WTC11 (cell line): ENCODE measurements around the gene MACF1. TPM values are rescaled to one million over a fixed set of nuclear protein-coding genes. Genes with fewer than 3 reads are reported as not detected.
"Not testable (repeated sequence)": the region's sequence is repeated elsewhere in the genome, so short reads cannot be mapped to it uniquely, and the experiment has no call there.

Experiments used
- ATAC-seq: fragments of 200-7000 bp; cut with Tn5 transposase; 2 replicates; pipeline ENCODE4 v1.10.0; 2021; ENCODE audit warnings: mild to moderate bottlenecking, moderate library complexity
- CTCF ChIA-PET: fragments of 300-600 bp; sonication (Branson Sonifier 250); formaldehyde crosslinking; loops from one replicate; lab custom pipeline; 2021; ENCODE audit warnings: antibody characterized with exemption; lab: Charles Lee
- POLR2A ChIA-PET: fragments of 350-600 bp; sonication (Branson Sonifier 250); formaldehyde crosslinking; loops from one replicate; lab custom pipeline; 2021; ENCODE audit warnings: antibody characterized with exemption; lab: Charles Lee
- DNase-seq: peaks from one replicate; pipeline ENCODE4 v3.0.0; 2021; ENCODE audit warnings: low spot score
- H3K27ac Mint-ChIP-seq: 2 replicates; pipeline ENCODE4 v1.8.0; 2021; ENCODE audit warnings: mixed read lengths
- H3K27me3 Mint-ChIP-seq: 2 replicates; pipeline ENCODE4 v1.8.0; 2021; ENCODE audit warnings: low read depth, mild to moderate bottlenecking, moderate library complexity, mixed read lengths
- H3K36me3 Mint-ChIP-seq: 2 replicates; pipeline ENCODE4 v1.8.0; 2021; ENCODE audit warnings: mixed read lengths
- H3K4me1 Mint-ChIP-seq: 2 replicates; pipeline ENCODE4 v1.8.0; 2022; ENCODE audit warnings: mixed read lengths
- H3K4me3 Mint-ChIP-seq: 2 replicates; pipeline ENCODE4 v1.8.0; 2021; ENCODE audit warnings: mild to moderate bottlenecking, moderate library complexity, mixed read lengths
- H3K9me3 Mint-ChIP-seq: 2 replicates; pipeline ENCODE4 v1.8.0; 2021; ENCODE audit warnings: mixed read lengths
- EMX1 ChIP-seq: fragments of 250-450 bp; sonication (Bioruptor Pico); IDR thresholded peaks from 2 replicates; pipeline ENCODE4 v1.8.0; 2021; ENCODE audit warnings: mild to moderate bottlenecking
- NFE2L1 ChIP-seq: sonication (generic); formaldehyde crosslinking; IDR thresholded peaks from 2 replicates; pipeline ENCODE4 v1.8.1; 2023; ENCODE audit warnings: missing genetic modification reagents
- NR1H2 ChIP-seq: sonication (generic); formaldehyde crosslinking; IDR thresholded peaks from 2 replicates; pipeline ENCODE4 v1.9.0; 2021; ENCODE audit warnings: mild to moderate bottlenecking, moderate library complexity, missing genetic modification reagents
- OVOL2 ChIP-seq: fragments of 250-450 bp; sonication (Bioruptor Pico); IDR thresholded peaks from 2 replicates; pipeline ENCODE4 v1.9.0; 2021; ENCODE audit warnings: mild to moderate bottlenecking, borderline replicate concordance
- ZNF219 ChIP-seq: sonication (generic); formaldehyde crosslinking; IDR thresholded peaks from 2 replicates; pipeline ENCODE4 v1.8.0; 2023; ENCODE audit warnings: missing genetic modification reagents, mild to moderate bottlenecking, borderline replicate concordance
- total RNA-seq: library from RNA; stranded (reverse); gene quantifications from 3 replicates; pipeline ENCODE4 v1.2.3, GENCODE V29; 2021
- TF ChIP-seq, protein P1 (sequence below): sonication (generic); formaldehyde crosslinking; IDR thresholded peaks from 2 replicates; pipeline ENCODE4 v1.8.1; 2022; ENCODE audit warnings: low read depth, mild to moderate bottlenecking, moderate library complexity, missing genetic modification reagents, borderline replicate concordance
- TF ChIP-seq, protein P2 (sequence below): sonication (generic); formaldehyde crosslinking; conservative IDR thresholded peaks from 2 replicates; pipeline ENCODE4 v1.8.1; 2023; ENCODE audit warnings: mild to moderate bottlenecking, low read depth, missing genetic modification reagents, moderate library complexity
- TF ChIP-seq, protein P3 (sequence below): sonication (generic); formaldehyde crosslinking; IDR thresholded peaks from 2 replicates; pipeline ENCODE4 v1.8.1; 2022; ENCODE audit warnings: low read depth, missing genetic modification reagents, borderline replicate concordance
- TF ChIP-seq, protein P4 (sequence below): sonication (generic); formaldehyde crosslinking; conservative IDR thresholded peaks from 2 replicates; pipeline ENCODE4 v1.8.1; 2022; ENCODE audit warnings: mild to moderate bottlenecking, missing genetic modification reagents

The MACF1 gene
- total RNA-seq, 1 experiment from 2014 or later: 327 TPM

DNA sequence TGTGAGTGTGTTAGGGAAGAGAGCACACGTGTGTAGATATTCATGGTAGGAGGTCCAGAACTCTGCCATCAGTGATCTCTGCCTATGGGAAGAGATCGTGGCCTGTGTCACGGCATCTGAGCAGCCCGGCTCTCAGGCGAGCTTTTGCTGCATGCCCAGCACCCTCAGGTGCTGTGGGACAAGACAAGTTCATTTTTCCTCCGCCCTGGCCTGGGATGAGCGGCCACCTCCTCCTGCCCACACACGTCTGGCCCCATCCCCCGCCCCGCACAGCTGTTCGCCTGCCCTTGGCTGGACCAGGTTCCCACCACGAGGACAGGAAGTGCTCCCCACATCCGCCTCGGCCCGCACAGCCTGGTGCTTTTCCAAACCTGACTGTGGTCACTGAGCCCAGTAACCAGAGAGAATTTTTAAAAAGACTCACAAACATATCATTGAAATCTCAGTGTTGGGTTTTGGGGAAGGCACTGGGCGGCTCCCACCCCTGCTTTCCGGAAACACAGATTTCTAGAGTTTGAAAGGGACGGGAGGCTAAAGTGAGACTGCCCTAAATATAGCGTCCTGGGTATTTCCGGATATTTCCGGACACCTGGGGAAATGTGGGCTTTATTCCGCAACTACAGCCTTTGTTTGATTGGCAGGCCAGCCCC, 305.0 kb downstream of the MACF1 start:
- Mint-ChIP-seq H3K27me3 (peaks cover 13% of the 10 kb centered on the region), H3K36me3 (no peaks in the 10 kb centered on the region), H3K27ac (no peak overlapping the region), H3K4me3 (no peak overlapping the region), H3K4me1 (peaks cover 12% of the 10 kb centered on the region), H3K9me3 (no peaks in the 10 kb centered on the region)
- TF ChIP-seq NR1H2 (no peak), EMX1 (CRISPR knock-in tag) (no peak), OVOL2 (CRISPR knock-in tag) (no peak), ZNF219 (no peak), NFE2L1 (CRISPR knock-in tag) (no peak)
- TF ChIP-seq, protein P1, sequence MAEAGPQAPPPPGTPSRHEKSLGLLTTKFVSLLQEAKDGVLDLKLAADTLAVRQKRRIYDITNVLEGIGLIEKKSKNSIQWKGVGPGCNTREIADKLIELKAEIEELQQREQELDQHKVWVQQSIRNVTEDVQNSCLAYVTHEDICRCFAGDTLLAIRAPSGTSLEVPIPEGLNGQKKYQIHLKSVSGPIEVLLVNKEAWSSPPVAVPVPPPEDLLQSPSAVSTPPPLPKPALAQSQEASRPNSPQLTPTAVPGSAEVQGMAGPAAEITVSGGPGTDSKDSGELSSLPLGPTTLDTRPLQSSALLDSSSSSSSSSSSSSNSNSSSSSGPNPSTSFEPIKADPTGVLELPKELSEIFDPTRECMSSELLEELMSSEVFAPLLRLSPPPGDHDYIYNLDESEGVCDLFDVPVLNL (CRISPR knock-in tag): no peak
- TF ChIP-seq, protein P2, sequence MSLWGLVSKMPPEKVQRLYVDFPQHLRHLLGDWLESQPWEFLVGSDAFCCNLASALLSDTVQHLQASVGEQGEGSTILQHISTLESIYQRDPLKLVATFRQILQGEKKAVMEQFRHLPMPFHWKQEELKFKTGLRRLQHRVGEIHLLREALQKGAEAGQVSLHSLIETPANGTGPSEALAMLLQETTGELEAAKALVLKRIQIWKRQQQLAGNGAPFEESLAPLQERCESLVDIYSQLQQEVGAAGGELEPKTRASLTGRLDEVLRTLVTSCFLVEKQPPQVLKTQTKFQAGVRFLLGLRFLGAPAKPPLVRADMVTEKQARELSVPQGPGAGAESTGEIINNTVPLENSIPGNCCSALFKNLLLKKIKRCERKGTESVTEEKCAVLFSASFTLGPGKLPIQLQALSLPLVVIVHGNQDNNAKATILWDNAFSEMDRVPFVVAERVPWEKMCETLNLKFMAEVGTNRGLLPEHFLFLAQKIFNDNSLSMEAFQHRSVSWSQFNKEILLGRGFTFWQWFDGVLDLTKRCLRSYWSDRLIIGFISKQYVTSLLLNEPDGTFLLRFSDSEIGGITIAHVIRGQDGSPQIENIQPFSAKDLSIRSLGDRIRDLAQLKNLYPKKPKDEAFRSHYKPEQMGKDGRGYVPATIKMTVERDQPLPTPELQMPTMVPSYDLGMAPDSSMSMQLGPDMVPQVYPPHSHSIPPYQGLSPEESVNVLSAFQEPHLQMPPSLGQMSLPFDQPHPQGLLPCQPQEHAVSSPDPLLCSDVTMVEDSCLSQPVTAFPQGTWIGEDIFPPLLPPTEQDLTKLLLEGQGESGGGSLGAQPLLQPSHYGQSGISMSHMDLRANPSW (CRISPR knock-in tag): no peak
- TF ChIP-seq, protein P3, sequence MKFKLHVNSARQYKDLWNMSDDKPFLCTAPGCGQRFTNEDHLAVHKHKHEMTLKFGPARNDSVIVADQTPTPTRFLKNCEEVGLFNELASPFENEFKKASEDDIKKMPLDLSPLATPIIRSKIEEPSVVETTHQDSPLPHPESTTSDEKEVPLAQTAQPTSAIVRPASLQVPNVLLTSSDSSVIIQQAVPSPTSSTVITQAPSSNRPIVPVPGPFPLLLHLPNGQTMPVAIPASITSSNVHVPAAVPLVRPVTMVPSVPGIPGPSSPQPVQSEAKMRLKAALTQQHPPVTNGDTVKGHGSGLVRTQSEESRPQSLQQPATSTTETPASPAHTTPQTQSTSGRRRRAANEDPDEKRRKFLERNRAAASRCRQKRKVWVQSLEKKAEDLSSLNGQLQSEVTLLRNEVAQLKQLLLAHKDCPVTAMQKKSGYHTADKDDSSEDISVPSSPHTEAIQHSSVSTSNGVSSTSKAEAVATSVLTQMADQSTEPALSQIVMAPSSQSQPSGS (CRISPR knock-in tag): no peak
- TF ChIP-seq, protein P4, sequence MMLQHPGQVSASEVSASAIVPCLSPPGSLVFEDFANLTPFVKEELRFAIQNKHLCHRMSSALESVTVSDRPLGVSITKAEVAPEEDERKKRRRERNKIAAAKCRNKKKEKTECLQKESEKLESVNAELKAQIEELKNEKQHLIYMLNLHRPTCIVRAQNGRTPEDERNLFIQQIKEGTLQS: no peak
- POLR2A ChIA-PET: no interaction called here
- DNase-seq (no peak), ATAC-seq (no peak)
- CTCF ChIA-PET: interaction anchor here (1.5 kb wide), 1 partner anchor 29 kb away, joined by 9 read pairs; no protein-coding TSS in a partner anchor

DNA sequence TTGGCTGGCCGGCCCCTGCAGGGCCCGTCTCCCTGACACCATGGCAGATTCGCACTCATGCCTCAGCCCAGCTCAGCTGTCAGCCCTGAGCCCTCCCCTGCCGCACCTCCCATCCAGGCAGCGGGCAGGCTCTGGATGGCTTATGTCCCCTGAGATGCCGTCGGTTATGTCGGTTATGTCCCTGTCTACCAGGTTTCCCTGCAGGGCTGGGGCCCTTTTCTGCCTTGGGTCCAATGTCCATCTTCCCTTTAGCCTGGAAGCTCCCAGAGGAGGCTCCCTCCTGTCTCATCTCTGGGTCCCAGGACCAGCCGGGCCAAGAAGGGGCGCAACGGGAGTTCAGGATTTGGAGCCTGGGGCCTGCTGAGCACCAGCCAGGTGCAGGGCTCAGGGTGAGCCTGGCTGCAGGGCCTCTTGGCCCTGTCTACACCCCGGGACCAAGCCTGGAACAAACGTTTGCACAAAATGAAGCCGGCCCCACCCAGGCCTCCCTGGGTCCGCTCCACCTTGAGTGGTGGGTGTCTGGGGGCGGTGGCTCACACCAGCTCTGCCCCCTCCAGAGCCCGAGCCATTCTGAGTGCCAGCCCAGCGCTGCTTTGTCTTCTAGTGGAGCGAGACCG, 306.2 kb downstream of the MACF1 start:
- H3K27me3 Mint-ChIP-seq: peaks cover 17% of the 10 kb centered on the region
- H3K9me3 Mint-ChIP-seq, H3K36me3 Mint-ChIP-seq, H3K27ac Mint-ChIP-seq, ATAC-seq, DNase-seq, H3K4me3 Mint-ChIP-seq, POLR2A ChIA-PET: not testable (repeated sequence)
- CTCF ChIA-PET: interaction anchor here (1.0 kb wide), 1 partner anchor 28 kb away, joined by 5 read pairs; no protein-coding TSS in a partner anchor
- H3K4me1 Mint-ChIP-seq: peaks cover 12% of the 10 kb centered on the region

DNA sequence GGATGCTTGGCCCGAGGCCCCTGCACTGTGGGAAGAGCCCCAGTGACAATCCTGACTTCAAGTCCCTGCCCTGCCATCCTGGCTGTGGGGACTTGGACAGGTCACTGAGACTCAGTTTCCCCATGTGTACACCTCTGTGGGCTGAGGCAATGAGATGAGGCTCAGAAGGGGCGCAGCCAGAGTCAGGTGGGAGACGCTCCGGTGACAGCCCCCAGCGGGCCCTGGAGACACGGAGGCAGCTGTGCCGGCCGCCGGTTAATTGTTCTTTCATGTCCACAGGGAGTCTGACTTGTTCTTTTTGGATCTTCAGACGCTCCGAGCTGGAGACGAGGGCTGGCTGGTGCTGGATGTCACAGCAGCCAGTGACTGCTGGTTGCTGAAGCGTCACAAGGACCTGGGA, 307.0 kb downstream of the MACF1 start:
- H3K27ac Mint-ChIP-seq, DNase-seq, POLR2A ChIA-PET, CTCF ChIA-PET, H3K36me3 Mint-ChIP-seq, H3K4me3 Mint-ChIP-seq, H3K9me3 Mint-ChIP-seq, ATAC-seq: not testable (repeated sequence)
- peaks cover 12% of the 10 kb centered on the region for H3K4me1 Mint-ChIP-seq
- peaks cover 18% of the 10 kb centered on the region for H3K27me3 Mint-ChIP-seq

DNA sequence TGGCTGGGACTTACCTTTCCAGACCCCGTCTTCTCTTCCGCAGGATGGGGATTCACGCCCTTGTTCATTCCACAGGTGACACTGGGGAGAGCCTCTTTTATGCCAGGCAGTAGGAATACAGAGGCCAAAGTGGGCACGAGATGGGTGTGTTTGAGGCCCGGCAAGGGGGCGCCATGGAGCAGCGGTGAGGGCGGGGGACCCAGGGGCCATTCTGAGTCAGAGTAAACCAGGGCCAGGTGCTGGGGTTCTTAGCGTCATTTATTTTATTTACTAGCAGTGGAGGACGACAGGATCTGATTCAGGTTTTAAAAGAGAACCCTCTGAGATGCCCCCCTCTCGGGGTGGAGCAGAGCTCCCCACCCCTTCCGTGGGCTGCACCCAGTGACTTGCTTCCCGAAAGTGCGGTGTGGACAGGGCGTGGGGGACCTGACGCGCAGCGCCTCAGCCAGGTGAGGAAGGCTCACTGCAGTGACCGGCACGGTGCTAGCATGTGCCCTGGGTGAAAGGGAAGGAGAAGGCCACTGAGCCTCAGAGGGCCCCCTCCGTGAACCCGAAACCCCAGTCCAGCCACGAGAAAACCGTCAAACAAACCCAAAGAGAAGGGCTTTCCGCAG, 307.8 kb downstream of the MACF1 start:
- H3K9me3 Mint-ChIP-seq, DNase-seq, H3K27ac Mint-ChIP-seq, H3K4me3 Mint-ChIP-seq, H3K36me3 Mint-ChIP-seq, POLR2A ChIA-PET, CTCF ChIA-PET: not testable (repeated sequence)
- Mint-ChIP-seq H3K27me3 (peaks cover 20% of the 10 kb centered on the region), H3K4me1 (peaks cover 10% of the 10 kb centered on the region)
- peak; percentile 75 for ATAC-seq

DNA sequence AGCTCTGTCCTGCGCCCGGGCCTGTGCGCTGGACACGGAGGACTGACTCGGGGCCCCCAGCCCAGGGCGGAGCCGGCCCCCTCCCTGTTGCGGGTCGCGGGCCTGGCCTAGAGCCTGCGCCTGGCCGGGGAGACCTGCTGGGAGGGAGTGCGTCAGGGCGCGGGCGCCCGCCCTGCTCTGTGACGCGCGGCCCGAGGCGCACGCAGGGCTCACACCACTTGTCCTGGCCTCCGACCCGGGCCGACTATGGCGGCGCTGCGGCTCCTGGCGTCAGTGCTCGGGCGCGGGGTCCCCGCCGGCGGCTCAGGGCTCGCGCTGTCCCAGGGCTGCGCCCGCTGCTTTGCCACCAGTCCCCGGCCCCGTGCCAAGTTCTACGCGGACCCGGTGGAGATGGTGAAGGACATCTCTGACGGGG, 310.2 kb downstream of the MACF1 start:
- DNase-seq (peak; percentile 36), ATAC-seq (peak; percentile 65)
- H3K4me3 Mint-ChIP-seq, H3K27ac Mint-ChIP-seq, H3K27me3 Mint-ChIP-seq, H3K36me3 Mint-ChIP-seq, H3K9me3 Mint-ChIP-seq, H3K4me1 Mint-ChIP-seq, CTCF ChIA-PET, POLR2A ChIA-PET: not testable (repeated sequence)

DNA sequence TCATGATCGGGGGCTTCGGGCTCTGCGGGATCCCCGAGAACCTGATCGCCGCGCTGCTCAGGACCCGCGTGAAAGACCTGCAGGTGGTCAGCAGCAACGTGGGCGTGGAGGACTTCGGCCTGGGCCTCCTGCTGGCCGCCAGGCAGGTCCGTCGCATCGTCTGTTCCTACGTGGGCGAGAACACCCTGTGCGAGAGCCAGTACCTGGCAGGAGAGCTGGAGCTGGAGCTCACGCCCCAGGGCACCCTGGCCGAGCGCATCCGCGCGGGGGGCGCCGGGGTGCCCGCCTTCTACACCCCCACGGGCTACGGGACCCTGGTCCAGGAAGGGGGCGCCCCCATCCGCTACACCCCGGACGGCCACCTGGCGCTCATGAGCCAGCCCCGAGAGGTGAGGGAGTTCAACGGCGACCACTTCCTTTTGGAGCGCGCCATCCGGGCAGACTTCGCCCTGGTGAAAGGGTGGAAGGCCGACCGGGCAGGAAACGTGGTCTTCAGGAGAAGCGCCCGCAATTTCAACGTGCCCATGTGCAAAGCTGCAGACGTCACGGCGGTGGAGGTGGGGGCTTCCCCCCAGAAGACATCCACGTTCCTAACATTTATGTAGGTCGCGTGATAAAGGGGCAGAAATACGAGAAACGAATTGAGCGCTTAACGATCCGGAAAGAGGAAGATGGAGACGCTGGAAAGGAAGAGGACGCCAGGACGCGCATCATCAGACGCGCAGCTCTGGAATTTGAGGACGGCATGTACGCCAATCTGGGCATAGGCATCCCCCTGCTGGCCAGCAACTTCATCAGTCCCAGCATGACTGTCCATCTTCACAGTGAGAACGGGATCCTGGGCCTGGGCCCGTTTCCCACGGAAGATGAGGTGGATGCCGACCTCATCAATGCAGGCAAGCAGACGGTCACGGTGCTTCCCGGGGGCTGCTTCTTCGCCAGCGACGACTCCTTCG, 310.9 kb downstream of the MACF1 start:
- H3K4me1 Mint-ChIP-seq, H3K36me3 Mint-ChIP-seq, H3K27ac Mint-ChIP-seq, CTCF ChIA-PET, H3K9me3 Mint-ChIP-seq, POLR2A ChIA-PET, H3K27me3 Mint-ChIP-seq, DNase-seq: not testable (repeated sequence)
- peak overlapping the region; percentile 69 for H3K4me3 Mint-ChIP-seq
- ATAC-seq: peak; percentile 2

DNA sequence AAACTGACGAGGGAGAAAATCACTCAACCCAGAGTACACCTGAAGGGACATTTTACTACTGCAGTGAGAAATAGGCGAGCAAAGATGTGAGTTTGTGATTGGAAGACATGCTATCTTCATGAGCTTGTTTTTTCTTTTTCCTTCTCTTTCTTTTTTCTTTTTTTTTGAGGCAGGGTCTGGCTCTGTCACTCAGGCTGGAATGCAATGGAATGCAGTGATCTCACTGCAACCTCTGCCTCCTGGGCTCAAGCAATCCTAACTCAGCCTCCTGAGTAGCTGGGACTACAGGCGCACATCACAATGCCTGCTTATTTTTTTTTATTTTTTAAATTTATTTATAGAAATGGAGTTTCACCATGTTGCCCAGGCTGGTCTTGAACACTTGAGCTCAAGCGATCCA, 312.3 kb downstream of the MACF1 start:
- H3K27ac Mint-ChIP-seq, H3K4me1 Mint-ChIP-seq, POLR2A ChIA-PET, H3K4me3 Mint-ChIP-seq, DNase-seq, H3K9me3 Mint-ChIP-seq, ATAC-seq, H3K27me3 Mint-ChIP-seq, H3K36me3 Mint-ChIP-seq: not testable (repeated sequence)
- CTCF ChIA-PET: interaction anchor here (0.6 to 0.9 kb wide), 3 partner anchors 22 to 253 kb away, joined by 3 read pairs; no protein-coding TSS in a partner anchor
